IPS-NIHi7 (cell line): ENCODE data around the gene C12orf42.

Experiments used
- DNase-seq: peaks from one replicate; pipeline ENCODE4 v3.0.0; 2012; ENCODE audit warnings: mixed read lengths; ENCODE audit errors: extremely low spot score

C12orf42 gene

DNA sequence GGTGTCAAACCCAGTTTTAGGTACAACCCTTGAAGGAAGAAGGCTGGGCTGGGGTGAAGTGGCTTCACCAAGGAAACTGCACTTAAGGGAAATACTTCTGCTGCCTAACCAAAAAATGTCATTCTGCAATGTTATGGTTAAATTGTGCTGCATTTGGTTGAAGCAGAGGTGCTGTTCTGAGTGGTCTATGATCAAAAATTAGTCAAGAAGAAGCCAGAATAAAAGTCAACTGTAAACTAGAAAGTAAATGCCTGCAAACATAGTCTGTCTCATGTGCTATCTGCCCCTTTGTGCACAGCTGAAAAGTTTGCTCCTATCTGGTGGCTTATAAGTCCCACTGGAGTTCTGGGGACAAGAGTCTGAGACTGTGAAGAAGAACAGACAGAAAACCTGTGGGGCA lies 158.8 kb downstream of the C12orf42 start:
- DNase-seq, result no peak

DNA sequence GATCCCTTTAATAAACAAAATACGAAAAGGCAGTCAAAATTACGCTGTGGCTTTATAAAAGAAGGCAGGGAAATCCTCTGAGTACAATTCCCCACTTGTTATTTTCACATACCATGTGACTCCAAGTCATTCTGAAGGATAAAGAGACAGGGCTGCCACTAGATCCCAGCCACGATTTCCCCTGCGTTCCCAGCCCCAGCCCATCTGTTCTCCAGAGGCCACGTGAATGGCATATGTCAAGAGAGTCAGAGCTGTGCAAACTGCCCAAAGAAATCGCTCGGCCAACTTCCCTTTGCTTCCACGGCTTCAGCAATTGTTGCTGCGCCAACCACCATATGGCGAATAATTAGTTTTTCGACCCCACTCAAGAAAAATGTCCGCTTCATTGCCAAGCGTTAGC lies 161.3 kb downstream of the C12orf42 start:
- DNase-seq, result no peak

DNA sequence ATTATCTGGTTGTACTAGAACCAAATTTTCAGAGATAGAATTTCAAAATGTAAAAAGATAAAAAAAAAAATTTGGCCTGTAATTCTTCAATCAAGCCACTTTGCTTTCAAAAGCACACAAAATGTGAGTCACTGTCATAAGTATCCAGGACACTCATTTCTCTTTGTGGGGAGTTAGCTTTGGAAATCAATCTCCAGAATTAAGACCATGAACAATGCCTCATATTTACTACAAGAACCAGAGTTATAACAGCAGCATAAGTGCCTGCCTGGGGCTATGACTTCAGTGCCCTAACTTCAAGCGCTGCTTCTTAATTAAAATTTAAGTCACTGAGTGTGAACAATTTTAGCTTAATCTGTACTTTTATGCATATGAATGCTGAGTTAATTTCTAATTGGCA lies 162.1 kb downstream of the C12orf42 start:
- DNase-seq, result no peak

DNA sequence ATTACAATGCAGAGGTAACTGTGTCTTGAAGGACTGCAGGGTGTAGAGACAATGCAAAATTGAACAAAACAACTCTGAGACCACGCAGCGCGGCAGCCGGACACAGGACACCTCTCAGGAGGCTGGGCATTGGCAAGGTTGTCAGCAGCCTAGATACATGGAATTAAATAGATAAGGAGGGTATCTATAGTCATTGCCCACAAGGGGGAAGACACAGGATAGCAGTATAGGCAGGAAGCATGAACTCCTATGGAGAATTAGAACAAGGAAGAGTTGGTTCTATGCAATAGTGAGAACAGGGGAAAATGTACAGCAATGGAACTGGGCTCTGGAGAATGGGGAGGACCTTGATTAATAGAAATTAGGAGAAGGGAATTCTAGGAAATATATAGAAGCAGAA lies 164.1 kb downstream of the C12orf42 start:
- no peak for DNase-seq

DNA sequence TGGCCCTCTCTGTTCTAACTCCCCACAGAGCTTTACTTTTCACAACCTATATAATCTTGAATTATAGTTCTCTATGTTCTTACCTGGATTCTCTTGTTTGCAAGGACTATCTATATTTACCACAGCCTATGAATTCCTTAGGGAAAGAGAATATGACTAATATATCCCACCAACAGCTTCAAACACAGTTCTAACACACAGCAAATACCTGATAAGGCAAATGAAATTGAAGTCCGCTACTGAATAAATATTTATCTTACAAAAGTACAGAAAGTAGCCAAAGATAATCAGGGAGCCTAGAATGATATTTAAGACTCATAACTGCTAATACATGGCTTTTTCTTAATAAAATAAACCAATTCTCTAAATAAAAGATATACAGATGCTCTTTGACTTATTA lies 165.1 kb downstream of the C12orf42 start:
- no peak for DNase-seq

DNA sequence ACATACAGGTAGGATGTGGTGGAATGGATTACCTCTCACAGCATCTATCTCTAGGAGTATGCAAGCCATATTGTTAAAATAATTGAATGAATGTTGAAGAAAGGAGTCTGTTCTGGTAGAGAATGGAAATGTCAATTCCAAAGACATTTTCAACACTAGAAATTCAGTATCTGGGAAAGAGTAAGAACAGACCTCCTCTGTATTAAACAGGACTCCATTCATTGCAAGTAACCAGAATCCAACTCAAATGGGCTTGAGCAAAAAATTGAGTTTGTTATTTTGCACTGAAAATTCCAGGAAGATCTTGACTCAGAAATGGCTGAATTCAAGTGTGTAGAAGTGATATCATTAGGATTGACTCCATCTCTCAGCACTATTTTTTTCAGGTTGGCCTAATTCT lies 168.1 kb downstream of the C12orf42 start:
- DNase-seq, result no peak

DNA sequence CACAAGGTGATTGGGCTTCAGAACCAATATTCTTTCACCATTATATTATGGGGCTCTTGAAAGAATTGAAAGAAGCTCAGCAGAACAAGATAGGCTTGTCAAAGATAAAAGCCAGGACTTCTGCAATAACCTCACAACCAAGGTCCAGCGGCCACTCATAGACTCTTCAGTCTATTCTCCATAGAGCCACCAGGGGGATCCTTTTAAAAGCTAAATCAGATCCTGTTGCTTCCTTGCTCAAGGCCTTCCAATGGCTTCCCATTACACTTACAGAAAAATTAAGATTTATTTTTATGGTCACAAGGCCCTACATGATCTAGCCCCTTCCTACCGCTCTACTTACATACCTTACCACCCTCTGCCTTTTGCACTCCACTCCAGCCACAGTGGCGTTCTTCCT lies 169.6 kb downstream of the C12orf42 start:
- peak; percentile 57 for DNase-seq

DNA sequence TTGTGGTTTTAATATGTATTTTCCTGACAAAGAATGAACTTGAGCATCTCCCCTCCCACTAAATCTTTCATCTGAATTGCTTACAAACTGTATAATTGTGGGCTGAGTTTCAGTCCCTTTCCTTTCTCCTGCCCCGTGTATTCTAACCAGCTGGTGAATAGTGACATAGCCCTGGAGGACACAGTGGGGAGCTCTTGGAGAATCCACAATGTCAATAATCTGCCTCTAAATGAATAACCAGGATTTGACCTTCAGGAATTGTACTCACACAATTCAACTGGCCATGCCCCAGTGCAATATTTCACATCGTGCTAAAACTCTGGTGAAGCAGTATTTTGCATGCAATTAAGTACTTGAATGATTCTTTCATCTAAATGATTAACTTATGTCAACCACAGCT lies 177.2 kb downstream of the C12orf42 start:
- no peak for DNase-seq

DNA sequence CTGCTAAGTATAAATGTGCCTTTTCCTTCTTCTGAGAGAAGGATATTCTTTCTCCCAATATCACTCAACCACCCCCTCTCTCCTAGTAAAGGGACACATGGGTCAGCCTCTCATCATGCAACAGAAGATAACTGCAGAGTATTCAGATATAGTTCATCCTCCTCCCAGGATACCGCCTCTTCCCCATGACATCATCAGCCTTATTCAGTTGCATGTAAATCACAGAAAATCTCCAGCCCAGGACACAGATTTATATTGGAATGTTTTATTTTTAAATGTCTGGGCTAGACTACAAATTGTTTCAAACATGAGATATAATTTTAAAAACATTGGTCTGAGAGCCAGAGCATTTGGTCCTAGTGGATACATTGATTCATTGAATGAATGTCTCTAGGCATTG lies 178.5 kb downstream of the C12orf42 start:
- no peak for DNase-seq

DNA sequence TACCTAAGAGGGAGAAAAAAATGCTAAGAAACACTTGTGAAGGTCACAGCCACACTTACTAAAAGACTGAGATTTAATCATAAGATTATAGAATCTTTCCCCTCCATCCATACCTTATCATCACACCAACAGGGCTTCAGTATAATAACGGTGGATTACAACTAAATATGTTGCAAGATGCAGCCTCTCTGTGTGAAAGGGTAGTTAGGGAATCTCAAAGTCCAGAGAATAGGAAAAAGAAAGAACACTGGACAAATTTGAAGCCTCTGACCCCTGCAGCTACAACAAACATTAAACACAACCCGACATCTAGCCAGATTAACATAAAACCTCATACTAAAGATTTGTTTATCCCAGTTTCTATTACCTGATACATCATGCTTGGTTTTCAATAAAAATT lies 181.0 kb downstream of the C12orf42 start:
- no peak for DNase-seq

DNA sequence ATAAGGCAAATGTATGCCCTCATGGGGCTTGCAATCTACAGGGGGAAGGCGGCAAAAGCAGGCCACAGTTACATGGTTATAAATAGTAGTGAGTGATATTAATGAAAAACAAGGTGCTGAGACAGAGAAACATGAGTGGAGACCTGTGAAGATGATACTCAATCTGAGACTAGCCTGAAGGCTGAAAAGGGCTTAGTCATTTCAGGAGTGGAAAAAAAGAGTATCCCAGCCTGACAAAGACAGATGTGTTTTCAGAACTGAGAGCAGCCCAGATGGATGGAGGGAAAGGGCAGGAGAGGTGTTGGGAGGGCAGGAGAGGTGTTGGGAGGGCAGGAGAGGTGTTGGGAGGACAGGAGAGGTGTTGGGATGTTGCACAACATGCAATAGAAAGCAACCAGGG lies 181.9 kb downstream of the C12orf42 start:
- no peak for DNase-seq

DNA sequence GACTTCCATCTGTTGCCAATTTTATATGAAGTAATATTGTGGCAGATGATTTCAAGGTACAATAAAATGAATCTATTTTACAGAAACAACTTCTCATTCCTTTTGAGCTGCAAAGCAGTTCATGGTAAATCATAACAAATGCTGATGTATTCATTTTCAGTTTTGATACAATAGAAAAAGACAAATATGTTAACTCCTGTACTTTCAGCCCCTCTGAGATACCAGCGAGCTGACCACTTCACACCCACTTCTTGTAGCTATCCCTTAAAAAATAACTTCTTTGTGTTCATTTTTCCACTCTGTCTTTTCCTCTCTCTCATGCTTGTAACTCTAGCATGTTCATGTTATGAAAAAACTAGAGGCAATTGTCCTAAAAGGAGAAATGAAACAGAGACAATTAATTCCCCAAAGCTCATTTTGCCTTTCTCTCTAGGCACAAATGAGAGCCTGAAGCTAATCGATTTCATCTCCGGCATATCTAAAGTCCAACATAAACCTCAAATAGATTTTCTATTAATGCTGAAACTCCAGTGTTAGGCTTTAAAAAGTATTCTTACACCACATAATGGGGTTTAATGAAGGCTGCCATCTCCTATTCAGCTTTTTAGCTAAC lies 182.9 kb downstream of the C12orf42 start:
- no peak for DNase-seq

DNA sequence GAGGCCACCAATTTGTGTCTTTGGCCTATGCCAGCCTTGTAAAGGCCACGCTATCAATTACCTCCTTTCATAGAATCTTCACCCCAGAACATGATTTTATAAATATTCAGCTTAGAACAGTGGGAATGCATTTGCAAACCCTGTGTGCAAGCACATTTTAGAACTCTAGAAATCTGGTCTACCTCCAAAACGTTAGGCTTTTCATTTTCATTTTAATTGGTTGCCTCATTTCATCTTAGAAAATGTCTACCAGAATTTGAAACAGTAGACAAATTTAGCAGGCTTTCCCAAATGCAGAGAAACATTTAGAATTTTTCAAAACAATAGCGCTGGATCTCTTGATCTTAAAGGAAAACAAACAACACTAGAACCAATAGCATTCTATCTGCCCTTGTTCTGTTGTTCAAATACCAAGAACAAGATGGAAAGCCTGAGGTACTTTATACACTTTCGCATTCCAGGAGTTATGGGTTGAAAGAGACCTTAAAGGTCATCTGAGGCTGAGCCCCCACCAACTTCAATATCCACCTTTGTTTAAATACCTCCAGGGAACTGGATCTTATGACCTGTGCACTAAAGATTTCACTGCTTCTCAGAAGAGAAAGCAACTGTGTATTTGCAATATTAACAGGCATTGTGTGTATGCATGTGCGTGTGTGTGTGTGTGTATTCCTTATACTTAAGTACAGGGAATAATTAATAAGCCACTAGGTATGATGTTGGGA lies 185.1 kb downstream of the C12orf42 start:
- no peak for DNase-seq

DNA sequence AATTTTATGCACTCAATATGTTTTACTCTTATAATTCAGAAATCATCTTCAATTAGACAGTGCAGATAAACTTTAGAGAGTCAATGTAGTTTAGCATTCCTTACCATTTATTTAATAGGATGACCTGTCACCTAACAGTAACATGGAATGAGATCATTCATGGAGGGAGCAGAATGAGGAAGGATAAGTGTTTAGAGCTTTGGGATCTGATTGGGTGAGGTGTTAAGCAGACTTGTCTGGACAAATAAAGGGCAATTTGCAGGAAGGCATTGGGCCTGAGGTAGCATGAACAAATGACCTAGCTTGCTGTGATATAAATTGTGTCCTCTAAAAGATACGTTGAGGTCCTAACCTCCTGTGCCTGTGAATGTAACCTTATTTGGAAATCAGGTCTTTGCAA lies 187.4 kb downstream of the C12orf42 start:
- no peak for DNase-seq

DNA sequence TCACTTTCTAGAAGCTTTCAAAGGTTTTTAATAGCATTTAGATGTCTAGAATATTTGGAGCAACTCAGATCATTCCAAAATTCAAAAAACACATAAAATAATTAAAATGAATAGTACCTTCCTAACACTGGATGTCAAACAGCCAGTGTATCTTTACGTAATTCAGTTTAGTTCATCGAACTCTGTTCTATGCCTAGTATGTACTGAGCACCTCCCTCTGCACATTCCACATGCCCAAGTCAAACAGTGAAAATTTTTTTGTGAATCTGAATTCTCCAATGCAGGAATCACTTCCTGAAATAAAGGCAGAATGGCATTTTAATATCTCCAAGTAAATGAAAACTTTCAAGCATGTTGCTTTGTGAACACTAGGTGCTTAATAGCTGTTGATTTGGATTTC lies 192.3 kb downstream of the C12orf42 start:
- no peak for DNase-seq

DNA sequence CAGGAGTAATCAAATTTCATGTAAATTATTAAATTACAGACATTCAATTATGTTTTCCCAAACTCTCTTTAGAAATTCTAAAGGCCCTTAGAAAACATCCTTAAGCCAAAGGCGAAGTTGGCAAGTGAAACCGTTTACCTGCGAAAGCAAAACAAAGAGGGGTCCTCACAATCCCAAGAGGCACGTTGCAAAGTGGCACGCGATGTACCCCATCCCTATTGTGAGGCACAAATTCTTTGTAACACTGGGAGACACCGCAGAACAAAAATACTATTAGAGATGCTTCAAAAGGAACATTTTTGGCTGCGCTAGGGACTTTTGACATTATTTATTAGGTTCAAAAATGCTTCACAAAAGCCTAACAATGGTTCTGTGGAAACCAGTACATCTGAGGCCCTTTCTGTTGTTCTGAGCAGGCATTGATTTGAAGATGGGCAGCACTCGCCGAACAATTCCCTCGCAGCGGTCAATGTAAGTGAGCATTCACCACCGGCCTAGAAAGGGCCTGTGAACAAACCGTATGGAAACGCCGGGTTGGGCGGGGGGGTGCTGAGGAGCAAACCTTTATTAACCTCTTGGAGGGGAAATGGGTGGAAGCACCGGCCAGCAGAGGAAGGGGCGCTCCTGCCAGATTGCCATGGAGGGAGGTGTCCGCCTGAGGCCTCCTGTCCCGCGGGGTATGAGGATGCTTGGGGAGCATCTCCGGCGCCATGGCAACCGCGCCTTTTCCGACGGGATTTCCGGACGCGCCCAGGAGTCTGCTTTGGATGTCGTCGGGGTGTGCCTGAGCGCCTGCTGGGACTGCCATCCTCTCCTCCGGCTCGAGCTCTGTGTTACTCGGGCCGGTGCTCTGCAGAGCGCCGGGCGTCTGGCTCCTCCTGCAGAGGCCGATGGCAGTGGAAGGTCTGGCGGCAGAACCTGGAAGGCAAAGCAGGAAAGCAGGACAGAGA lies 193.9 kb downstream of the C12orf42 start:
- peak; percentile 64 for DNase-seq

DNA sequence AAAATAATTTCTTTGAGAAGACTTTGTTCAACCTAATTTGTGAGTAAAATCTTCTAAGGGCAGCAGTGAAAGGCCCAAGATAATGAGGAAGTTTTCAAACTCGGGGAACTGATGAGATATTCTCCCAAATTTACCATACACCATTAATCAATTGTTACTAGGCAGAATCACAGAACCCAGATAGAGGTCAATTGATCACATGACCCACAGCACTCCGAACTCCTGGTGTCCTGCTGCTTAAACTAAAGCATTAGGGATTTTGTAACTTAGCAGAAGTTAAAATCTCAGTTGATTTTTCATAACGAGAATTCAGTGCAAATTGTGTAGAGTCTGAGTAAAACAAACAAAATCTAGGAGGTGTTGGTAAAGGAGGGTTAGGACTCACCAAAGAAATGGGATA lies 207.8 kb downstream of the C12orf42 start:
- DNase-seq, result no peak

DNA sequence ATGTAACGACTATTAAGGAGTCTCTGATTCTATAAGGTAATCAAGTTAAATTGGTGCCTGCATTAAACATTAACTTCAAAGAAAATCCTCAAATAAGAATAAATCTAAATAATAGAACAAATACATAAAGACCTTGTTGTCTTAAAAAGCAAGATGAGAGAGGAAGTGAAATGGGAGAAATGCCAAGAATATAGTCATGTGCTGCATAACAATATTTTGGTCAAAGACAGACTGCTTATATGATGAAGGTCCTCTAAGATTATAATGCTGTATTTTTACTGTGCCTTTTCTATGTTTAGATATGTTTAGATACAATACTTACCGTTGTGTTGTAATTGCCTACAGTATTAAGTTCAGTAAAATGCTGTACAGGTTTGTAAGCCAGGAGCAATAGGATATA lies 213.6 kb downstream of the C12orf42 start:
- DNase-seq, result no peak

DNA sequence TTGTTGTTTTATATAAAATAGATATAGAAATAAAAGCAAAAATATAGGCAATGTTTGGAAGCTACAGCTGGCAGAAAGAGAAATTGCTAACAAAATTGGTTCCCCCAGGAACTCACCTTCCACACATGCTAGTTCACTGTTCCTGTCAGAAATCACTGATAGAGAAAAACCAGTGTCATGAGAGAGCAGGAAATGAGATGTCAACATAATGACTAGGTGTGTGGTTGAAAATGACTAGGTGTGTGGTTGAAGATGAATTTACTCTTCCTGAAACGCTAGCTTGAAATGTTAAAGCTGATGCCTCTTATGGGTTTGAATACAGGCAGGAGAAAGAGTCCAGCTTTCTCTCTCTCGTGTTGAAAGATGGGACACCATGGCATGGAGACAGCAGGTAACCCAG lies 216.3 kb downstream of the C12orf42 start:
- DNase-seq, result no peak

DNA sequence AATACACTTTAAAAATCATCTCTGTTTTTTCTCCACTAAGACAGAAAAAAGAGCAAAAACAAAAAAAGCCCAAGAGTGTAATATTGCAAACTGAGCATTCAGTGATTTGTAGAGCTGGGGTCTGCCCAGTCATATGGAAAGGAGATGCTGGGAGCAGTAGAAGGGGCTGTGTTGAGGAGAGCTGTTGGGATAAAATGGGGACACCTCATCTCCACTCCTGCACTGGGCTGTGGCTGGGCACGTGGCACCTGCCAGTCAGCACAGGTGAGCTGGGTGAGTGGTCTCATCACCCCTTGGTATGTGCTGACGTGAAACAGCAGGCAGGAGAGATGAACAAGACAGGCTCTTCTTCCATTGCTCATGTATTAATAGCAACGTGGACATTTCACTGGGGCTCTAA lies 217.4 kb downstream of the C12orf42 start:
- no peak for DNase-seq

DNA sequence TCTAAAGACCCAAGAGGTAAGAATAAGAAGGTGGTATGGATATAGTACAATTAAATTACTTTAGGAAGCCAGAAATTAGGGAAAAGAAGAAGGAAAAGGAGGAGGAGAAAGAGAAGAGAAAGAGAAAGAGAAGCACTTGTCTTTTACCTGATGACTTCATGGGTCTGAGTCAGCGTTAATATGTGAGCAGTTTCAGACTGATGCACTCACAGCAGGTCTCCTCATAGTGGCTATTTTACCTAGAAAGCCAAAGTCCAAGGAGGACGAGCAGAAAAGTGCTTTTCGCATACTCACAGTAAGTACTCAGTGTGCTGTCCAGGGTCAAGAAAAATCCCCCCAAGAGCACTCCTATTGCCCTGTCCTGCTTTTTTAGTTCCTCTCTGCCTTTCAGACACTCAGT lies 222.1 kb downstream of the C12orf42 start:
- DNase-seq, result no peak

DNA sequence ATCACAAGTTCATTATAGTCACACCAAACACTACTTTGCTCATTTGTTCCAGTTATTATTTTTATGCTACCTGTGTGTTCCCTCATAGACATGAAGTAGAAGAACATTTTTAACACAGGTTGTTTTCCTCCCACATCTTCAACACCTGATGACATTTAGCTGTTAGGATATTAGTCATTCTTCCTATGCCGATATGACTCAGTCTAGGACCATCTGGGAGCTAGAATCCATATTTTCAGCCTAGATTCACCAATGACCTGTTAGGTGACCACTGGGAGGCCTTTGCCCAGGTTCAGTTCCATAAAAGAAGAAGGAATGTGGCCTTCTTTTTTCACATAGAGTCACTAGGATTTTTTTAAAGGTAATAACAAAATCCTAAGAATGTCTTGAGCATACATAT lies 222.8 kb downstream of the C12orf42 start:
- no peak for DNase-seq

DNA sequence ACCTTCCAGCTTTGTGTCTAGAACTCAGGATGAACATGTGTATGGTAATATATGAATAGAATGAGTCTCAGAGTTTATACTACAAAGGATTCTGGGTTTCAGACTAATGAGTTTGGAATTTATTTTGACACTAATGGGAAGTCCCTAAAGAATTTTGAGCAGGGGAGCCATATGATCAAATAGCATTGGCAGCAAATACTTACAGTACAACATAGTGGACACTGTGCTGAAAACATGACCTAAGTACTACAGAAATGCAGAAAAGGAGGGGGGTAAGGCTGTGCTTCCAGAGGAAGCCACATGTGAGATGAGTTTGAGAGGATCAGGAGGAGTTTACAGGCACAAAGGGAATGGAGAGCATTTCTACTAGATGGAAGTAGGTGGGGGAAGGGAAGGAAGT lies 225.8 kb downstream of the C12orf42 start:
- no peak for DNase-seq
